GM03348 (cell line): ENCODE data around the gene CBFA2T2.
"Not testable (repeated sequence)": the region's sequence is repeated elsewhere in the genome, so short reads cannot be mapped to it uniquely, and the experiment has no call there.

Experiments used
- DNase-seq: peaks from one replicate; pipeline ENCODE4 v3.0.0; 2012; ENCODE audit warnings: low spot score

The CBFA2T2 gene

GRCh38 chr20:33576432-33577125 lies 86.7 kb downstream of the CBFA2T2 start:
- DNase-seq = no peak

- DNase-seq = peak; percentile 63
These were observed 88.6 kb downstream of the CBFA2T2 start for GRCh38 chr20:33578510-33578909.

DNA sequence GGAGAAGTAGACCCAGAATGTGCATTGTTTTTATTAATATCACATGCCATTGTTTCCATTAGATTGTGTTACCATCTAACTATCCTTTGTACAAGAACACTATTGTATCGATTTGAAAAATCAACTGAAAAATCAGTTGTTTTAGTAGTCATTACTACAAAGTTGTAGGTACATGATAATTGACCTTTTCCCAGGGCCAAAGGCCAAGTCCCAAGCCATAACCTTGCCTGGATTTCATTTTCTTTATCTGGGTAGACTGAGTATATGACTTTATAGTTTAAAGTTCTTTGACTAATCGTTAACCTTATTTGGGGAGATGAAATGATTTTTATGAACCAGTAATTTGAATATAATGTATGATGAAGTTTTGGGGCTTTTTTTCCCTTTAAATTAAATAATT lies 93.2 kb downstream of the CBFA2T2 start:
- DNase-seq = no peak

GRCh38 chr20:33584976-33585375 lies 95.1 kb downstream of the CBFA2T2 start:
- DNase-seq = peak; percentile 61

DNA sequence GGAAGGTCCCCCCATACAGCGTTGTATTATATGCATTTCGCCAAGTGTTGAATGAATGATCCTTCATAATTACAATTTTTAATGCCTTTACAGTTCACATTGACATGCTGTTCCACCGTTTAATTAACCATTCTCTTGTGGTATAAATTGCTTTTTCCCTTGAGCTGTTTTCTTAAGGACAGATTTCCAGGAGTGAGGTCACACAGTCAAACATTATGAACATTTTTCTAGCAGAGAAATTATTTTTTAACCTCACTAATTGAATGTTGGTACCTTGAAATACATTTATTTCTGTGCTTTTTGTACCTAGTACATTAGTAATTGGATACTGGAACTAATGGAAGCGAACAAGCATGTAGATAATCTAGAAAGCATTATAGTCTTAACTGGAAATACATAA lies 95.5 kb downstream of the CBFA2T2 start:
- DNase-seq = no peak

- no peak for DNase-seq
These were observed 99.2 kb downstream of the CBFA2T2 start for GRCh38 chr20:33589059-33589458.

- not testable (repeated sequence) for DNase-seq
These were observed 102.0 kb downstream of the CBFA2T2 start for GRCh38 chr20:33591901-33592300.

- no peak for DNase-seq
These were observed 104.8 kb downstream of the CBFA2T2 start for GRCh38 chr20:33594743-33595142.

DNA sequence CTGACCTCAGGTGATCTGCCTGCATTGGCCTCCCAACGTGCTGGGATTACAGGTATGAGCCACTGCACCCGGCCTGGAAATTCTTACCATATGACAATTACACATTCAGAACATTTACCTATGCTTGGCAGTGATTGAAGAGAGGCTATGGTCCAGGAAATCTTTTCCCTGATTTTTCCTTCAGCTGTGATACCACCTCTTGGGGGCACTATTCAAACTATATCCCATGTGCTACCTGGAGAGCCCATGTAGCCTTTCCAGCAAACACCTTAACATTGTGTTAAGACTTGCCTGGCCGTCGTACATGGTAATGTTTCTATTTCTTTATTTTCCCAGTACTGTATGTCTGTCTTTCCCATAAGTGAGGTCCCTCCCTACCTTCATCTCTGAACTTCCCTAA lies 110.5 kb downstream of the CBFA2T2 start:
- DNase-seq = no peak

- no peak for DNase-seq
These were observed 111.1 kb downstream of the CBFA2T2 start for GRCh38 chr20:33600981-33601380.

GRCh38 chr20:33601861-33602260 lies 112.0 kb downstream of the CBFA2T2 start:
- no peak for DNase-seq

DNA sequence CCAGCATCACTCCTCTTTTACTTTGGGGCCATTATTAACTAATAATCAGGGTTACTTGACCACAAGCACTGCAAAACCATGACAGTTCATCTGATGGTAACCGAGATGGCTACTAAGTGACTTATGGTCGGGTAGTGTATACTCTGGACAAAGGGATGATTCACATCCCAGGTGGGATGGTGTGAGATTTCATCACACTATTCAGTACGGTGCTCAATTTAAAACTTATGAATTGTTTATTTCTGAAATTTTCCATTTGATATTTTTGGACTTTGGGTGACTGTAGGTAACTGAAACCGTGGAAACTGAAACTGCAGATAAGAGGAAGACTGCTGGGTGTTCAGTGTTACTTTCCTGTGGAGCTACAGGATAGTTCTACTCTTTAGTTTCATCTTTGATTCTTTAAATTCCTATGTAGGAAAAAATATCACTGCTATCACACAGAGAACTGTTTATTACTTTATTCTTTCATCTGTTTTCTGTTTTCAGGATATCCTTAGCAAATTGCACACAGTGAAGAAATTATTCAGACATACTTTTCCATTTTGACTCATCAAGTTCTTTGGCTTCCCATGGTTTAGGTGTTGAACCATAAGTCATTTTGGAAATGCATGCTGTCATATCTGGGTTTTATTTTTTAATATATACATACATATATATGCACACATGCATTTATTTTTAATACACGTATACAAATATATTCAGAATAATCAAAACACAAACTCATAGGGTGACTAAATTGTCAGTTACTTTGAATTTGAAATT lies 113.1 kb downstream of the CBFA2T2 start:
- no peak for DNase-seq

DNA sequence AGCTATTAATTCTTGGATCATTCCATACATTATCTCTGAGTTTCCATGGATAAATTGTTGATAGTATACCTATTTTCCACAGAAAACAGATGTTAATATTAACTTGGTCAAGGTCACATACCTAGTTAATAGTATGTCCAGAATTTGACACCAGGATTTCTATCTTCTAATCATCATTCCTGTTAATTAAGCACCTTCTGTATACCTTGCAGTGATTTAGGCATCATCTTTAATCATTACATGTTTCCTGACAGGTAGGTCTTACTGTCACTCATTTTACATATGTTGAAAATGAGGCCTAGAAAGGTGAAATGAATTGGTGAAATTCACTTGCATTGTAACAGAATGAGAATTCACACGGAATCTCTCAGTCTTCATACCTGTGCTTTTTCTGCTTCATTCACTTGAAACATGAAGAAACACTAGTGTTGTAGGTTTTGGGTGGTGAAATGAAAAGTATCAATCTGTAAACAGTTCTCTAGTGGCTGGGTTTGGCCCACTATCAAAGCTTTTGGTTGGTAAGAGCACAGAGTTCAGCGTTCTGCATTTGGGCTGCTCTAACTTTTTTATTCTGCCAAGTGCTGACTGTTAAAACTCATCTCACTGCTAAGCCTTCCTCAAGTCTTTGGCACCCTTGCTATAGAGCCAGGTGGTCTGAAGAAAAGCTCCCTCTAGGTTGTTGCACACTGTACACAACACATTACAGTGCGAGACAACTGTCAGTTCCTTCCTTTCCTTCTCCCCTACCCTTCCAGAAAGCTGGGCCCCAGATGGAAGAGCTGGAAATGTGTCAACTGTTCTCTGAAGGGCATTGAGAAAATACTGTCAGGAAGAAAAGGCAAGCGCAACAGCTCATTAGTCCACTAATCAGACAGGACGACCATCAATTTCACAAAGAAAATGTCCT lies 114.4 kb downstream of the CBFA2T2 start:
- DNase-seq = peak; percentile 10

DNA sequence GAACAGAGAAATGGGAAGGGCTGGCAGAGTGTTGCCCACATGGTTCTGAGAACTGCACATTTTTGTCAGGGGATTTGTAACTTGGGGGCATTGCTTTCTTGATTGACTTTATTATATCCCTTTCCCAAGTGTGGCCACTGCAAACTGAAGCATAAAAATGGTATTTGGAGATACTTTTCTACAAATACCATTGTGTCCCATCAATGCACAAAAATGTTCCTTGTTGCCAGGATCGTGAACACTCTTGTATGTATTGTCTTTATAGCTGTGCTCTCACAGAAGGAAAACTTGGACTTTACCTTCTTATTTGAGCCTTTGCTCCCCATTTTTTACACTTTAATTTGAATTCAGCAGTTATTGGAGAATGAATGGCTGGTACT lies 115.1 kb downstream of the CBFA2T2 start:
- no peak for DNase-seq

GRCh38 chr20:33606118-33606771 lies 116.3 kb downstream of the CBFA2T2 start:
- no peak for DNase-seq

DNA sequence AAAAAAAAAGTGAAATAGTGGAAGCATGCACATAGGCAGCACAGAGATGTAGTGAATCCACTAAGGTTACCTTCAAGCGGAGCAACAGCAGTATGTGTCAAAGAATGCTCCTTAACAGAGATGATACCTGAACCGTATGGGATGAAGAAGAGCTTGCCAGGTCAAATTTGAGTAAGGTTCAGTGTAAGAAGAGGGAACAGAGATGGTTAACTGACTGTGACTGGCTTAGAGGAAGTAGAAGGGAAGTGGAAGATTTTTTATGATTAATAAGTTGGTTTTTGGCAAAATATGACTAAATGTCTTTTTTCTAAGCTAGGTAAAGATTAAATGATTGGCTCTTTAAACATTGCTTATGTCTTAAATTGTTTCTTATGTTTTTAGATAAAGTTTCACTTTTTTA lies 119.6 kb downstream of the CBFA2T2 start:
- DNase-seq = no peak

DNA sequence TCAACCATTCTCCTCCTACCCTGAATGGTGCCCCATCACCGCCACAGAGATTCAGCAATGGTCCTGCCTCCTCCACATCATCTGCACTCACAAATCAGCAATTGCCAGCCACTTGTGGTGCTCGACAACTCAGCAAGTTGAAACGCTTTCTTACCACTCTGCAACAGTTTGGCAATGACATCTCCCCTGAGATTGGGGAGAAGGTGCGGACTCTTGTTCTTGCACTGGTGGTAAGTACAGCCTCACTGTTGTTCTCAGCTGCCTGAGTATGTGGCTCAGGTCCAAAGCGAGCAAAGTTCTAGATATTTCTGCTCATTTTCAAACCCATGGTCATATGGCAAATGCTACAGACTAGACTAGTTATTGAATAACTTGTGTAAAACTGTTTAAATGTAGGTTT lies 121.2 kb downstream of the CBFA2T2 start:
- no peak for DNase-seq

DNA sequence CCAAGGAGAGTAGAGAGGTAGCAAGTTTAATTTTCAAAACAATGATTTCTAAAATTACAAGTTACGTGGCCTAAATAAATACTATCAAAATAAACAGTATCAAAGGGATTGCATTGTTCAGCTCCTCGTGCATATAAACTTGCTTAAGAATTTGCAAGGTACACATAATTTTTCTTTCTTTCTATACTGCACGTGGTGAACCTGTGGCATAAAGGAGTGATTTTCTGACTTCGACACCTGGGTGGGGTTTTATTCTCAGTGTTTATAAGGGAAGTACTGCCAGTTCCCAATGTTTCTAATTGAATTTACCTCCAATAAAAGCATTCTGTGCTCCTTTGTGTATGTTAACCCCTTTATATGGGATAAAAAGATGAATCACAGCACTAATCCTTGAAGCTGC lies 122.1 kb downstream of the CBFA2T2 start:
- no peak for DNase-seq

DNA sequence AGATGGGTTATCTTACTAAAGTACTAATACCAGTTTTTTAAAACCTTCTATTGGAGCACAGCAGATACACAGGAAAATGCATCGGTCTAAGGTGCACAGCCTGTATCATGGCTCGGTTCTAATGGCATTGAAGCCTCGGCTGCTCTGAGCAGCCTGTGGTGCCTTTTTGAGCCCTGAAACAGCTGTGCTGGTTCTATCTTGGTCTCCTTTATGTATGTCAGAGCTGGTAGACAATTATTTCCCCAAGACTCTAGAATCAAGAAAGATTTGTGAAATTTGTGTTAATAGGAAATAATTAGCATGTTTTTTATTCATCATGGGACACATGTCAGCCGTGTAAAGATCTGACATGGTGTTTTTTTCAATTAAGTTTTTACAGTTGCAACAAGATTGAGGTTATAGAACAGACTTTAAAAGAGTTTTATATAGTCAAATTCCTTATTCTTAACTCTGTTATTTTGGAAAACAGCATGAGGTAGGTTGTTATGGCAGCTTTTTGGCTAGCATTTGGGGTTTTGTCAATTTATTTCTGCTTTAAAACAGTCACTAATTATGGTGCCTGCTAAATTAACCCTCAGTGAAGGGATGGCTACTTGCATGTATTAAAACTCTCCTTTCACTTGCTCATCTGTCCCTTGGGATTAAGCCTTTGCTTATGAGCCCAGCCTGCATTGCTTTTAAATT lies 132.0 kb downstream of the CBFA2T2 start:
- DNase-seq = no peak

DNA sequence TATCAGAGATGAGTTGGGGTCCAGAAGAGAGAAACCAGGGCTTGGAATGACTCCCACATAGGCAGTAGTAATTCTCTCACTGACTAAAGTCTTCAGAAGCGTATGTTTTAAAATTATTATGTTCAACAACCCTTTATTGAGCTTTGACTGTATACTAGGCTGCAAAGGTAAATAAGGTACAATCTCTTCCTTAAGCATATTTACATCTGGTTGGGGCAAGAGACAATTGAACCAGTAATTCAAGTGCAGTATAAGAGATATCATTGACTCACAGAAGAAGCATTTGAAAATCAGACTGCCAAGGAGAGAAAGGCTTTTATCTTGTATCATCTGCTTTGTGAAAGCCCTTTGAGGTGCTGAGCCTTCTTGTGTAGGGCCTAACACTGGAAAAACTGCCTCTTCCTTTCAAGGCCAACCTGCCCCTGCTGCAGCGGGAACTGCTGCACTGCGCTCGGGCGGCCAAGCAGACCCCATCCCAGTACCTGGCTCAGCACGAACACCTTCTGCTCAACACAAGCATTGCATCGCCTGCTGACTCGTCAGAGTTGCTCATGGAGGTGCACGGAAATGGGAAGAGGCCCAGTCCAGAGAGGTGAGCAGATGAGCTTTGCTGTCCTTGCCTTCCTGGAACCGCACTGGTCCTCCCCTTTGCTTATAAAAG lies 132.9 kb downstream of the CBFA2T2 start:
- no peak for DNase-seq

GRCh38 chr20:33624399-33624798 lies 134.5 kb downstream of the CBFA2T2 start:
- no peak for DNase-seq
